ENCODE measurements around the gene TRPM2. TPM values are rescaled to one million over a fixed set of nuclear protein-coding genes. Genes with fewer than 3 reads are reported as not detected.
A peak's percentile ranks its signal among the peaks of the same experiment; 100 is the strongest.

Gene TRPM2
- total and polyA plus RNA-seq, 2 of the 13 experiments (the other 11 are each of a cell fraction or from before 2014, with no cell fraction given), result 0.07 to 0.20 TPM

GRCh38 chr21:44338971-44339910, 14.2 kb upstream of the TRPM2 start, which contains the start of gene CFAP410 (continued):
- TF ChIP-seq ARID4A (CRISPR knock-in tag; IDR thresholded peaks at IDR 0.05; ENCODE audit: borderline replicate concordance) (peak; percentile 98), ZNF256 (CRISPR knock-in tag; conservative IDR thresholded peaks at IDR 0.05) (0 out of 2 replicates have a peak, but pooled peaks have one; percentile 47), SRSF4 (IDR thresholded peaks at IDR 0.05; ENCODE audit: low read depth, low read length, poor library complexity, severe bottlenecking) (peak; percentile 35), ELK4 (CRISPR knock-in tag; IDR thresholded peaks at IDR 0.05; ENCODE audit: borderline replicate concordance) (no peak), FIP1L1 (IDR thresholded peaks at IDR 0.05; ENCODE audit: borderline replicate concordance, insufficient read depth, low read depth, low read length) (no peak; the same call in 1 of the 2 replicates), MXD4 (CRISPR knock-in tag; IDR thresholded peaks at IDR 0.05) (peak; percentile 90; the same call in 1 of the 2 replicates), ZNF121 (CRISPR knock-in tag; IDR thresholded peaks at IDR 0.05) (no peak), ZC3H4 (CRISPR knock-in tag; IDR thresholded peaks at IDR 0.05; ENCODE audit: borderline replicate concordance) (peak; percentile 32; the same call in 1 of the 2 replicates), ZNF816 (CRISPR knock-in tag; IDR thresholded peaks at IDR 0.05; ENCODE audit: borderline replicate concordance) (peak; percentile 3; the same call in 1 of the 2 replicates), BRF2 (CRISPR knock-in tag; IDR thresholded peaks at IDR 0.05) (no peak), AGO2 (optimal IDR thresholded peaks at IDR 0.05; ENCODE audit: low read depth, low read length) (peak; percentile 73), NFAT5 (CRISPR knock-in tag; IDR thresholded peaks at IDR 0.05) (peak; percentile 82; the same call in 1 of the 2 replicates), JUN (CRISPR knock-in tag; IDR thresholded peaks at IDR 0.05) (0 out of 2 replicates have a peak, but pooled peaks have one; percentile 46), TARDBP (CRISPR knock-in tag; IDR thresholded peaks at IDR 0.05) (peak; percentile 92), PHB2 (IDR thresholded peaks at IDR 0.05; ENCODE audit: partially characterized antibody) (no peak)

All from HepG2 (cell line).